Mucosa of descending colon (tissue), 3 donors: Measurements from ENCODE around the gene CPVL. TPM values are rescaled to one million over a fixed set of nuclear protein-coding genes. Genes with fewer than 3 reads are reported as not detected.
A peak's percentile ranks its signal among the peaks of the same experiment; 100 is the strongest.

Source experiments
- ATAC-seq: fragments of 200-7000 bp; cut with Tn5 transposase; one replicate; pipeline ENCODE4 v1.9.1; 2020; ENCODE audit warnings: mild to moderate bottlenecking, moderate library complexity
- DNase-seq, 3 donors: peaks; one replicate each; pipeline ENCODE4 v3.0.0-alpha.2; 2020
- H3K36me3 ChIP-seq: fragments of 200-600 bp; one replicate; pipeline ENCODE4 v1.8.0; 2021; ENCODE audit warnings: low read depth, mild to moderate bottlenecking
- H3K4me1 ChIP-seq: fragments of 200-600 bp; one replicate; pipeline ENCODE4 v1.8.0; 2021; ENCODE audit warnings: low read depth, mild to moderate bottlenecking
- H3K4me3 ChIP-seq: fragments of 200-600 bp; one replicate; pipeline ENCODE4 v1.8.0; 2021; ENCODE audit warnings: mild to moderate bottlenecking
- H3K9me3 ChIP-seq: fragments of 200-600 bp; one replicate; pipeline ENCODE4 v1.8.0; 2021; ENCODE audit warnings: mild to moderate bottlenecking
- CTCF ChIP-seq: fragments of 200-600 bp; IDR thresholded peaks from one replicate; pipeline ENCODE4 v1.8.0; 2022; ENCODE audit warnings: antibody characterized with exemption, mild to moderate bottlenecking
- intact Hi-C, 2 donors: fragments of 100-400 bp; cut with DNase I in 1 of 2; cut with micrococcal nuclease in 1 of 2; formaldehyde crosslinking; loops; one replicate each; pipeline versions ENCODE4 v1.11.0 to v1.11.1; 2022; cut with DNase I, micrococcal nuclease
- total RNA-seq, 3 donors: library from RNA; stranded (reverse); fragmentation: NEBNext Ultra II Directional in 2 of 3; extraction: Animal tissue kit (Norgen Biotek cat#: 25700) in 2 of 3; gene quantifications; one replicate each; pipeline versions ENCODE4 v1.2.1 to v1.2.4, GENCODE V29; 2021 to 2023
- donor health status: DM: no; HTN: no; CAD: no; lungs with moderate emphysema.
- donor health status: DM: no; HTN: no; CAD: no.
- donor health status: DM: no; HTN: yes; CAD: no.

CPVL gene
- total RNA-seq, 3 donors from 2014 or later: 8.1 to 20.0 (median 10.5) TPM

GRCh38 chr7:29163854-29164253, 17.5 kb upstream of the CPVL start:
- ATAC-seq (peak; percentile 93), DNase-seq (no peak)
- H3K4me3 ChIP-seq: no peak overlapping the region
- TF ChIP-seq CTCF: no peak
- H3K9me3 ChIP-seq: no peaks in the 10 kb centered on the region
- no peaks in the 10 kb centered on the region for H3K36me3 ChIP-seq
- intact Hi-C loops: no loop called here
- H3K4me1 ChIP-seq: no peaks in the 10 kb centered on the region

GRCh38 chr7:29162577-29162976, 16.2 kb upstream of the CPVL start:
- ATAC-seq: no peak
- Histone ChIP-seq H3K36me3 (no peaks in the 10 kb centered on the region), H3K4me3 (no peak overlapping the region), H3K4me1 (no peaks in the 10 kb centered on the region), H3K9me3 (no peaks in the 10 kb centered on the region)
- TF ChIP-seq CTCF: no peak
- intact Hi-C loops: no loop called here
- no peak for DNase-seq

- intact Hi-C loops: no loop called here
- H3K4me3 ChIP-seq: no peak overlapping the region
- no peaks in the 10 kb centered on the region for H3K9me3 ChIP-seq
- no peak for TF ChIP-seq CTCF
- ATAC-seq (no peak), DNase-seq (no peak)
- H3K36me3 ChIP-seq: no peaks in the 10 kb centered on the region
- no peaks in the 10 kb centered on the region for H3K4me1 ChIP-seq
Observed at GRCh38 chr7:29161231-29161630, 14.9 kb upstream of the CPVL start.

GRCh38 chr7:29160080-29160479, 13.7 kb upstream of the CPVL start:
- TF ChIP-seq CTCF: no peak
- H3K9me3 ChIP-seq: no peaks in the 10 kb centered on the region
- no peak for DNase-seq

GRCh38 chr7:29158795-29159423, 12.6 kb upstream of the CPVL start:
- no peak for TF ChIP-seq CTCF
- Histone ChIP-seq H3K4me3 (no peak overlapping the region), H3K4me1 (no peaks in the 10 kb centered on the region), H3K9me3 (no peaks in the 10 kb centered on the region), H3K36me3 (no peaks in the 10 kb centered on the region)
- ATAC-seq (no peak), DNase-seq (no peak)
- intact Hi-C loops: no loop called here

More at GRCh38 chr7:29160080-29160479, 13.7 kb upstream of the CPVL start:
- no peaks in the 10 kb centered on the region for H3K4me1 ChIP-seq
- intact Hi-C loops: no loop called here
- H3K4me3 ChIP-seq: no peak overlapping the region
- H3K36me3 ChIP-seq: no peaks in the 10 kb centered on the region
- no peak for ATAC-seq
